IPS-15b (cell line): ENCODE measurements around the gene CCSAP.
"Not testable (repeated sequence)": the region's sequence is repeated elsewhere in the genome, so short reads cannot be mapped to it uniquely, and the experiment has no call there.

ENCODE experiments used
- H3K27me3 ChIP-seq: one replicate; pipeline ENCODE4 v1.6.1; 2013; ENCODE audit warnings: low read length; ENCODE audit not compliant: control insufficient read depth, insufficient read depth
- H3K36me3 ChIP-seq: one replicate; pipeline ENCODE4 v1.6.1; 2013; ENCODE audit warnings: low read length; ENCODE audit not compliant: control insufficient read depth, insufficient read depth
- H3K4me1 ChIP-seq: one replicate; pipeline ENCODE4 v1.6.1; 2013; ENCODE audit warnings: mild to moderate bottlenecking, low read length; ENCODE audit not compliant: control insufficient read depth, insufficient read depth
- H3K4me3 ChIP-seq: one replicate; pipeline ENCODE4 v1.5.1; 2013; ENCODE audit warnings: low read depth, low read length
- H3K9ac ChIP-seq: one replicate; pipeline ENCODE4 v1.6.1; 2013; ENCODE audit warnings: low read depth, mild to moderate bottlenecking, low read length
- H3K9me3 ChIP-seq: one replicate; pipeline ENCODE4 v1.6.1; 2013; ENCODE audit warnings: mild to moderate bottlenecking, low read length; ENCODE audit not compliant: control insufficient read depth, insufficient read depth

Gene CCSAP

DNA sequence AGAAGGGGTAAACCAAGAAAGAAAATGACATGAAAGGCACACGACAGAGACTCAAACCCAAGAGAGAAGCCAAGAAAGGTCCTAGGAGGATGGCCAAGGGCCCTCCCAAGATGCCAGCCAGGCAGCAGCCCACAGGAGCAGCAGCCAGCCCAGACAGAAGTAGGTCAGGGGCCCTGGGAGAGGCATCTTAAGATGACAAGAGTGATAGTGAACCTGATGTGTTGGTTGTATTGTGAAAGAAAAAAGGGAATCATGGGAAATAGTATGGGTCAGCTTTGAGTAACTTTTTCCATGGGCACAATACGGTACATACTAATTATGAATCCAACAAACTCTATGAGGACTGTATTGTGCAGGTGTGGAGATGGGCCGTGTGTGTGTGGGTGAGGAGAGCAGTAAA lies 3.3 kb downstream of the CCSAP start:
- H3K27me3 ChIP-seq, result peaks cover 9% of the 10 kb centered on the region
- no peaks in the 10 kb centered on the region for H3K9me3 ChIP-seq
- peaks cover 4% of the 10 kb centered on the region for H3K4me1 ChIP-seq
- H3K4me3 ChIP-seq, result no peak overlapping the region
- no peaks in the 10 kb centered on the region for H3K36me3 ChIP-seq
- H3K9ac ChIP-seq, result no peak overlapping the region

DNA sequence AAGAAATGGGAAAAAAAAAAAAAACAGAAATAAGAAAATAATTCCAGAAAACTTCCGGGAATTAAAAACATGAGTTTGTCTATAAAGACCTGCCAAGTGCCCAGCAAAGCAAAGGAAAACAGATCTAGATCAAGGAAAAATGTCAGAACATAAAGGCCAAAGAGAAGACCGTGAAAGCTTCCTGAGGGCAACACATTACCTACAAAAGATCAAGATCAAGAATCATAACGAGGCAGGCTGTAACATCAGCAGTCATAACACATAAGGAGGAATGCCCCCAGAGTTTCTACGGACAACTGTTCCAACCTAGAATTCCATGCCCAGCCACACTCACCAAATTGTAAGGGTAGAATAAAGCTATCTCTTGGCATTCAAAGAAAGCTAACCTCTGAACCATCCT lies 3.8 kb downstream of the CCSAP start:
- H3K9ac ChIP-seq, result no peak overlapping the region
- H3K4me1 ChIP-seq, result peaks cover 4% of the 10 kb centered on the region
- no peaks in the 10 kb centered on the region for H3K36me3 ChIP-seq
- no peaks in the 10 kb centered on the region for H3K9me3 ChIP-seq
- H3K4me3 ChIP-seq, result no peak overlapping the region
- peaks cover 5% of the 10 kb centered on the region for H3K27me3 ChIP-seq

DNA sequence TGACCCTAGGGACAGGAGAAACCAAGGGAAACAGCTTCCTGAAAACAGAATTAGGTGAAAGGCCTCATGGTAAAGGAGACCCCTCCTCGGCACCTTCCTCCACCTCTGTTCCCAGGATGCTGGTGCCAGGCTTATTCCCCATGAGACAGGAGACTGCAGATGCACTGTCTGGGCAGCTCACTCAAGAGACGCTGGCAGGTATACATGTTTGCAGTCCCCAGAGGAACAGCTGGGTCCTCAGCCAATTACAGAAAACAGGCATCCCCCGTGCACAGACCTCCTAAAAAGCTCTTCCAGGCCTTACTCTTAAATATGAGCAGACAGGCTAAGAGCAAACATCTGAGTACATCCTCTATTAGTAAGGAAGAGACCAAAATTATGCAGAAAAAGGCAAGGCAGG lies 6.5 kb downstream of the CCSAP start:
- H3K4me3 ChIP-seq, result no peak overlapping the region
- H3K9ac ChIP-seq, result no peak overlapping the region
- no peaks in the 10 kb centered on the region for H3K9me3 ChIP-seq
- H3K4me1 ChIP-seq, result peaks cover 4% of the 10 kb centered on the region
- no peaks in the 10 kb centered on the region for H3K27me3 ChIP-seq
- no peaks in the 10 kb centered on the region for H3K36me3 ChIP-seq

DNA sequence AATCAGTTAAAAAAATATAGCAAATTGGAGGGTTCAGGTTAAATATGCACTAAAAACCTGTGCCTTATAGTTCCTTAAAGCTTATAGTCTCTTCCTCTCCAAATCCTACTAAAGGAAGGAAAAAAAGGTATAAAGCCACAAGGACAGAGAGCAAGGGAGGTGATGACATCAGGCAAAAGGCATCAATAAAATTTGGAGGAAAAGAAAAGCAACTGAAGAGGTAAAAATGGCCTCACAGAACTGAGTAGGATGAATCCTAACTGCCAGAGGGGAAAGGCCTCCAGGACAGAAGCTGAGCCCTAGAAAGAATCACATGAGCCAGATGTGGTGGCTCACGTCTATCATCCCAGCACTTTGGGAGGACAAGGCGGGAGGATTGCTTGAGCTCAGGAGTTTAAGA lies 8.1 kb downstream of the CCSAP start:
- no peaks in the 10 kb centered on the region for H3K27me3 ChIP-seq
- no peaks in the 10 kb centered on the region for H3K4me1 ChIP-seq
- H3K4me3 ChIP-seq, result no peak overlapping the region
- H3K9ac ChIP-seq, result no peak overlapping the region
- no peaks in the 10 kb centered on the region for H3K36me3 ChIP-seq
- no peaks in the 10 kb centered on the region for H3K9me3 ChIP-seq

DNA sequence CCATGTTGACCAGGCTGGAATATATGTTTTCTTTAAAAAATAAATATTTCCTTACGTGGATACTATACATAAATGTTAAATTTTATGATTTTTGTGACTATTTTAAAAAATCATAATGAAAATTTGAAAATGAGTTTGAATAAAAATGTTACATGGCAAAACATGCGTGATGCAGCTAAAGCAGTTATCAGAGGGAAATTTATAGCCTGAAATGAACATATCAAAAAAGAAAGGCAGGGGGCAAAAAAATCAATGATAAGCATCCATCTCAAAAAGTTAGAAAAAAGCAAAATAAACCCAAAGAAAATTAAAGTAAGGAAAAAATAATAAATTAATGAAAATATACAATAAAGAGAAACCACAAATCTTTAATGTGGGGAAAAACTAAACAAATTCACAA lies 8.6 kb downstream of the CCSAP start:
- Histone ChIP-seq H3K4me1 (no peaks in the 10 kb centered on the region), H3K9me3 (no peaks in the 10 kb centered on the region), H3K27me3 (no peaks in the 10 kb centered on the region), H3K4me3 (no peak overlapping the region), H3K36me3 (no peaks in the 10 kb centered on the region), H3K9ac (no peak overlapping the region)

DNA sequence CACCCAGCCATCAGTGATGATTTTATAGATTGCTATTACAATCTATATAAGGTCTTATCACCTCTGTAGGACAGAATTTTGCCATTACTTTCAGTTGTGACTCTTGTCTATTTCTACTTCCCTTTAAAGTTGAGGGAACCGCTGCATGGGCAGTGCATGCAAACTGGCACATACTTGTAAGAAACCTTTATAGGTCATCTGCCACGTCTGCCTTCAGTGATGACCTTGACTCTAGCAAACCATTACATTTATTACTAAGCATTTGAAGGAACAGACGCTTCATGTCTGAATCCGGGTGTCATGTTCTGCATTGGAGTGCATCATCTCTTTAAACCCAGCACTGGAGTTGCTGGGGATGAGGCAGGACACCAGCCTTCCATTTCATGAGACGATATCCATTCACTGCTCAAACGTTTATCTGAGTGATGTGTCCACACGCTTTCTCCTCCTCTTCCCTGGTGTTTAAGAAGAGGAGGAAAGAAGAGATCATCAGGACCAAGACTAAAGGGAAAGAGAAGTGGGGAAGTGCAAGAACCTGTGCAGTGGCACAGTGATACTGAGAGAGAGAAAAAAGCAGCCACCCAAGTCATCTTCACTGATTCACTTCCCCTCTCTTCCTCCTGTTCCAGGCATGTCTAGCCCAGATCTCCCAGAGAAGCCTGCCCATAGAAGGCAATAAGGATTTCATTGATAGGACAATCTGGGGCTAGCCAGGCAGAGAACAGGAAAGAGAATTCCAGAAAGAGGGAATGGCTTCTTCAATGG lies 14.1 kb downstream of the CCSAP start:
- Histone ChIP-seq H3K4me3 (no peak overlapping the region), H3K36me3 (no peaks in the 10 kb centered on the region), H3K9me3 (no peaks in the 10 kb centered on the region), H3K4me1 (no peaks in the 10 kb centered on the region), H3K9ac (no peak overlapping the region), H3K27me3 (no peaks in the 10 kb centered on the region)

DNA sequence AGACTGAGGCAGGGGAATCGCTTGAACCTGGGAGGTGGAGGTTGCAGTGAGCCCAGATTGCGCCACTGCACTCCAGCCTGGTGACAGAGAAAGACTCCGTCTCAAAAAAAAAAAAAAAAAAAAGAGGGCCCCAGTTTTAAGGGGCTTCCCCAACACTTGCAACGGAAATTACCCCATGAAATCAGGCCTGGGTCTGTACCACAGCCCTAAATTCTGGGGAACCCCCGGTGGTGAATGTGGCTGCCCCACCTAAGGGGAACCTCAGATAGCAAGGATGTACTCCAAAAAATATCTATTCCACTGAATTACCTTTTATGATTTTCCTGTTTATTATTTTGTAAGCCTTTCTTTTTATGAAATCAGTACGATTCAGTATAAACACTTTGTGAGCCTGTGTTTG lies 15.1 kb downstream of the CCSAP start:
- H3K27me3 ChIP-seq, H3K4me1 ChIP-seq, H3K4me3 ChIP-seq, H3K9ac ChIP-seq, H3K36me3 ChIP-seq, H3K9me3 ChIP-seq: not testable (repeated sequence)

DNA sequence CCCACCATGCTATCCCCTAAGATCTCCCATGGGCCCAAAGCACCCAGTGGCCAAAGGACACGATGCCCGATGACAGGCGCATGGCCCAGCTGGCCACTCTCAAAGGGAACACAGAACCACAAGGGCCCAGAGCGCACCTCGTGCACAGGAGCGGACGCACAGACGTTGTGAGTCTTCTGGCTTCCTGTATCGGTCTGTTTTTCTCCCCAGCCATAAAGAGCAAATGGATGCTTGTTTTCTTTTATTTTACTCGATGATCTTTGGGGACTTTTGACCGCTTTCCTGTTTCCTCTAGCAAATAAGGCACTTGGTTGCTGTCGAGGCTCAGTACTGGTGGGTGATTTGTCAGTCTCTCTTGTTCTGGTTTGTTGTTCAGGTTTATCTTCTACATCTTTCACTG lies 16.2 kb downstream of the CCSAP start:
- Histone ChIP-seq H3K9me3 (no peaks in the 10 kb centered on the region), H3K4me1 (no peaks in the 10 kb centered on the region), H3K4me3 (no peak overlapping the region), H3K36me3 (no peaks in the 10 kb centered on the region), H3K27me3 (no peaks in the 10 kb centered on the region), H3K9ac (no peak overlapping the region)

DNA sequence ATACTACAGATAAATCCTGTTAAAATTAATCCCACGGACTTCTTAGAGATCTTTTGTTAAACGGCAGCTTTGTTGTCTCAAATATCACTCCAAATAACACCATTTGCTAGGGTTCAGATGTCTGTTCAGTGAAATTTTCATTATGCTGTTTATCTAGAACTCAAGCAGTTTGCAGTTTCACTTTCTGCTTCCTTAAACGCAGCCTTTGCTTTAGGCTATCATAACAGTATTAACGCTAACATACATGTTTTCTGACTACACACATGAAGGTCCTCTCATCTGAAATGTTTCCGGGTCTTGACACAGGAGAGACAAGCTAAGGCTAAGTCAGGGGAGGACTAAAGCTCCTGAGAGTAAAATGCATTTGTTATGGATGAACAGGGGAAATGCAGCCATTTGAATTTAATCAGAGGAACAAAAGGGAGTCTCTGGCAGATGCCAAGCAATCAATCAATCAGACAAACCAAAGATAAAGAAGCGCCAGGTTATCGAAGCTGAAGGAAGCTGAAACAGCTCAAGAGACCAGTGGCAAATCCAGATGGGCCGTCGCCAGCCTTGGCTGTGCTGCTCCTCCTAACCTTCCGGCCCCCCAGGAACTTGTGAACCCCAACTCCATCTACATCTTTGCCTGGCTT lies 16.9 kb downstream of the CCSAP start:
- Histone ChIP-seq H3K36me3 (no peaks in the 10 kb centered on the region), H3K4me1 (no peaks in the 10 kb centered on the region), H3K4me3 (no peak overlapping the region), H3K9me3 (no peaks in the 10 kb centered on the region), H3K9ac (no peak overlapping the region), H3K27me3 (no peaks in the 10 kb centered on the region)

DNA sequence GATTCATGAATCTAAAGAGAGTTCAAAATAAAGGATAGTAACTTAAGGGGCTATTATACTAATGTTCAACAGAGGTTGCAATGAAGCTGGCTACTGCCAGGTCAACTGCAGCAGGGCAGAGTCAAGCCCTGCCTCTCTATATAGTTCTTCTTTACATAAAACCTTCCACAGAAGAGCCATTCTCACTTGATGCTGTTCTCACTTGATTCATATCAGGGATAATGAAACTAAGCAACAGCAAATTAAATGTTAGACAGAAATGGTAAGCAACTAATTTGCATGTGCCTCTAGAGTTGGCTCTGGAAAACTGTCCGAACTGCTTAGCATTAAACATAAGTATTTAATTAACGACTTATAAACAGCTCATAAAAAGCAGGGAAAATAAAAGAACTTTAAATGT lies 17.4 kb downstream of the CCSAP start:
- no peaks in the 10 kb centered on the region for H3K36me3 ChIP-seq
- H3K27me3 ChIP-seq, result no peaks in the 10 kb centered on the region
- H3K4me3 ChIP-seq, result no peak overlapping the region
- H3K9ac ChIP-seq, result no peak overlapping the region
- H3K9me3 ChIP-seq, result no peaks in the 10 kb centered on the region
- H3K4me1 ChIP-seq, result no peaks in the 10 kb centered on the region

DNA sequence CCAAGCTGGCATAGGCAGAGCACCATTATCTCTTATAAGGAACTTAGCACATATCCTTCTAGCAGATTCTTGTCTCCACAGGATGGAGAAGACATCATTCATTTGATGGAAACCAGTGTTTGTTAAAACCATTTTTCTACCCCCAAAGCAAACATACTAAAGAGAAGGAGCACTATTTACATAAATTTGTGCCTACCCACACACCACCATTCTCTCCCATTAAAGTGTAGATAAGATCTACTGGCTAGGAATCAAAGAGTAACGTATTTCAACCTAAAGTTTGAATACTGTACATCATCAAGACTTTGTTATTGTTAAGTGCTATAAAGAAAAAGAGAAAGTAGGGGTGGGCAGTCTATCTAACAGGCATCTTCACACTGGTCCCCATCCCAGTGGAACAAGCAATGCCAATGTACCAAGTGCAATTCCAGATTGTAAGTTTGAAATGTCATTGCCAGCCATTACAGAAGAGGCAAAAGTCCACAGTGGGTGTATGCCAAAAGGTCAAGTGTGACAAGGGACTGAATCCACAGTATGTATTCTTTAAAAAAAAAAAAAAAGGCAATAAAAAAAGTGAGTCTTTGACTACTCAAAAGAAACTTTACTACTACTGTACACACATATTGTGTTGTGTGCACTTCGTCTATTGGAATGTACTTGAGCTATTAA lies 18.8 kb downstream of the CCSAP start:
- H3K9me3 ChIP-seq, result no peaks in the 10 kb centered on the region
- H3K36me3 ChIP-seq, result no peaks in the 10 kb centered on the region
- H3K4me1 ChIP-seq, result no peaks in the 10 kb centered on the region
- H3K27me3 ChIP-seq, result no peaks in the 10 kb centered on the region
- no peak overlapping the region for H3K4me3 ChIP-seq
- no peak overlapping the region for H3K9ac ChIP-seq

DNA sequence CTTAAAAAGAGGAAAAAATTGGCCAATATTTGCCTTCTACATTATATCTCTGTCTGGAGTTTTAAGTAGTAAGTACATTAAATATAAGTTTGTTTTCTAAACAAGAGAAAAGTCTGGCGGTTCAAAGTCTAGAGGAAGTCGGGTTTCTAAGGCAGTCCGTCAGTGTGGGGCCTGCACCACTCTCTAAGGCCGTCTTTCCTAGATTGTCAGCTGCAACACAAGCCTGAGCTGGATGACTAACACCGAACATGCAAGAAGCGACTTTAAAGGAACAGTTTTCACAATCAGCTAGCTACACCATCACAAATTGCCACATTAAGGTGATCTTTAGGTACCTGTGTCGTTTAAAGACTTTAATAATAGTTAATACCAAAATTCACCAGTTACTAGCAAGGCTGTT lies 19.6 kb downstream of the CCSAP start:
- Histone ChIP-seq H3K27me3 (no peaks in the 10 kb centered on the region), H3K36me3 (no peaks in the 10 kb centered on the region), H3K4me3 (no peak overlapping the region), H3K4me1 (no peaks in the 10 kb centered on the region), H3K9me3 (no peaks in the 10 kb centered on the region), H3K9ac (no peak overlapping the region)
